IPS DF 4.7 (cell line): Measurements from ENCODE around the gene KRTAP5-10.
"Not testable (repeated sequence)": the region's sequence is repeated elsewhere in the genome, so short reads cannot be mapped to it uniquely, and the experiment has no call there.

ENCODE experiments used
- DNase-seq: peaks from one replicate; pipeline ENCODE4 v3.0.0-alpha.2; 2013; ENCODE audit warnings: low spot score; ENCODE audit errors: extremely low read depth

KRTAP5-10 gene

DNA sequence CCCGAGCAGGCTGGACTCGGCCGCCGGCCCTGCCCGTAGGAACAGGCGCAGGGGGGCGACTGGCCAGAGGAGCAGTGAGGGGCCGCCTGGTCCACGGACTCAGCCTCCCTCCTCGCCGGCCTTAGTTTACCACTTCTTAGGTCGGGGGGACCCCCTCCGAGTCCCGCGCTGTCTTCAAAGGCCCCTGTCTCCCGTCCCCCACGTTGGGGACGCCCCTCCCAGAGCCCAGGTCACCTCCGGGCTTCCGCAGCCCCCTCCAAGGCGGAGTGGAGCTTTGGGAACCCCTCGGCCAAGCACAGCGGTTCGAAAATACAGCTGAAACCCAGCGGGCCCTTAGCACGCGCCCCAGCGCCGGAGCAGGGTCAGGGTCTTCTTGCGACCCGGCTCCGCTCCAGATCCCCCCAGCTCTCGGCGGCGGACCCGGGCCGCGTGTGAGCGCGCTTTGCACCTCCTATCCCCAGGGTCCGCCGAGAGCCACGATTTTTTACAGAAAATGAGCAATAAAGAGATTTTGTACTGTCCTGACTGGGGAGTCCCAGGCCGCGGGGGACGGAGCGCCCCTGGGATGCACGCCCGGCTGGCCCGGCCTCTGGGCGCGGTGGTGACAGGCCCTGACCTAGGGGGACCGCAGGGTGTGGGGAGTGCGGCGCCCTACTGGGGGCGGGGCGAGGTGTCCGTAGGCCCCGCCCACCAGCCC, 42.3 kb downstream of the KRTAP5-10 start:
- not testable (repeated sequence) for DNase-seq

GRCh38 chr11:71608272-71608671, 42.9 kb downstream of the KRTAP5-10 start:
- not testable (repeated sequence) for DNase-seq

GRCh38 chr11:71611218-71611910, 46.0 kb downstream of the KRTAP5-10 start:
- not testable (repeated sequence) for DNase-seq

DNA sequence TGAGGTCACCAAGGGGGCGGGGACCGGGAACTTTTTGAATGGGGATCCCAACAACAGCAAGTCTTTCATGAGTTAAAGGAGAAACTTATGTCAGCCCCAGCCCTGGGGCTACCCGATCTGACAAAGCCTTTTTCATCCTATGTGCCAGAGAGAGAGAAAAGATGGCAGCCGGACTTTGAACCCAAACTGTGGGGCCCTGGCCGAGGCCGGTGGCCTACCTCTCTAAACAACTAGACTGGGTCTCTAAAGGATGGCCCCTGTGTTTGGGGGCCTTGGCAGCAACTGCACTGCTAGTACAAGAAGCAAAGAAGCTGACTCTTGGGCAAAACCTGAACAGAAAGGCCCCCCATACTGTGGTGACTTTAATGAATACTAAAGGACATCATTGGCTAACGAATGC, 48.6 kb downstream of the KRTAP5-10 start:
- not testable (repeated sequence) for DNase-seq

DNA sequence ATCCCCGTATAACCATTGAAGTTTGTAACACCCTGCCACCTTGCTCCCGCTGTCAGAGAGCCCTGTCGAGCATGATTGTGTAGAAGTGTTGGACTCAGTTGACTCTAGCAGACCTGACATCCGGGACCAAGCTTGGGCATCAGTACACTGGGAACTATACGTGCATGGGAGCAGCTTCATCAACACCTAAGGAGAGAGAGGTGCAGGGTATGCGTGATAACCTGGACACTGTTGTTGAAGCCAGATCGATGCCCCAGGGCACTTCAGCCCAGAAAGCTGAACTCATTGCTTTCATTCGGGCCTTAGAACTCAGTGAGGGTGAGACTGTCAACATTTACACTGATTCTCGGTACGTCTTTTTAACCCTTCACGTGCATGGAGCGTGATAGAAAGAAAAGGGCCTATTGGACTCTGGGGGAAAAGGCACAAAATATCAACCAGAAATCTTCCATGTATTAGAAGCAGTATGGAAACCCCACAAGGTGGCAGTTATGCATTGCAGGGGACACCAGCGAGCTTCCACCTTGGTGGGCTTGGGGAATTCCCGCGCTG, 49.1 kb downstream of the KRTAP5-10 start:
- DNase-seq: not testable (repeated sequence)

DNA sequence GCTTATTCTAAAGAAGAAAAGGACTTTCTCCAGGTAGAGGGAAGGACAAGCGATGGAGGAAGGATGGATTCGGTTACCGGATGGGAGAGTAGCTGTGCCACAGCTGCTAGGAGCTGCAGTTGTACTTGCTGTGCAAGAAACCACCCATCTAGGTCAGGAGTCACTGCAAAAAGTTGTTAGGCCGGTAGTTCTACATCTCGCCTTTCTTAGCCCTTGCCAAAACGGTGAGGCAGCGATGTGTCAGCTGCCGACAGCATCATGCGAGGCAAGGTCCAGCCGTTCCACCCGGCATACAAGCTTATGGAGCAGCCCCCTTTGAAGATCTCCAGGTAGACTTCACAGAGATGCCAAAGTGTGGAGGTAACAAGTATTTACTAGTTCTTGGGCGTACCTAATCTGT, 49.6 kb downstream of the KRTAP5-10 start:
- not testable (repeated sequence) for DNase-seq
